ENCODE results near the gene MPDZ. TPM values are rescaled to one million over a fixed set of nuclear protein-coding genes. Genes with fewer than 3 reads are reported as not detected.

MPDZ gene
- total RNA-seq, 1 experiment from 2014 or later = 46.7 TPM

GRCh38 chr9:13264788-13265187 lies 14.7 kb downstream of the MPDZ start:
- no peaks in the 10 kb centered on the region for H3K27me3 Mint-ChIP-seq (ENCODE audit: low read depth)

More at GRCh38 chr9:13264788-13265187, 14.7 kb downstream of the MPDZ start:
- no peak overlapping the region for H4K91ac ChIP-seq (ENCODE audit: insufficient read length, low read depth, low read length)
- H2AK5ac ChIP-seq (ENCODE audit: insufficient read length, low read length) = no peak overlapping the region
- H3K23me2 ChIP-seq (ENCODE audit: insufficient read length, low read depth, low read length, poor library complexity, severe bottlenecking) = no peaks in the 10 kb centered on the region
- no peak overlapping the region for H2BK12ac ChIP-seq (ENCODE audit: insufficient read length, low read depth, low read length)
- H3K4me1 ChIP-seq (ENCODE audit: insufficient read depth, low read length) = peaks cover 3% of the 10 kb centered on the region; the same call in 1 of the 2 replicates
- H3K14ac ChIP-seq (ENCODE audit: insufficient read depth, low read length) = no peak overlapping the region
- no peak overlapping the region for H3K27ac ChIP-seq (ENCODE audit: insufficient read length, low read depth, low read length)
- H3K56ac ChIP-seq (ENCODE audit: insufficient read length, low read depth, low read length) = no peak overlapping the region
- H2BK5ac ChIP-seq (ENCODE audit: insufficient read length, low read length) = no peak overlapping the region
- no peak overlapping the region for H2BK20ac ChIP-seq (ENCODE audit: low read depth, low read length, poor library complexity, severe bottlenecking)
- peaks cover 3% of the 10 kb centered on the region for H3K79me1 ChIP-seq (ENCODE audit: insufficient read depth, low read depth, low read length, poor library complexity, severe bottlenecking)
- no peak overlapping the region for H2BK15ac ChIP-seq (ENCODE audit: low read depth, low read length)
- H3T11ph ChIP-seq (ENCODE audit: low read length) = no peak overlapping the region
- H3K23ac ChIP-seq (ENCODE audit: insufficient read length, low read depth, low read length) = no peak overlapping the region
- H4K5ac ChIP-seq (ENCODE audit: insufficient read length, low read depth, low read length) = no peak overlapping the region
- H3K27ac Mint-ChIP-seq = peak overlapping the region in 1 of 3 experiments; percentile 53; a peak in 2 of 7 replicates
- no peak overlapping the region for H3K4me2 ChIP-seq (ENCODE audit: insufficient read depth, insufficient read length, low read length)
- 0 out of 2 replicates have a peak, but pooled peaks cover 3% of the 10 kb centered on the region for H3K79me2 ChIP-seq (ENCODE audit: insufficient read depth, low read length)
- no peak overlapping the region for H2AFZ ChIP-seq (ENCODE audit: low read length)
- no peak for TF ChIP-seq CTCF (conservative IDR thresholded peaks at IDR 0.05)
- DNase-seq = no peak
- H3K4me1 Mint-ChIP-seq = peaks cover 24 to 44% of the 10 kb centered on the region in 2 experiments
- no peak overlapping the region for H2BK120ac ChIP-seq (ENCODE audit: low read depth, low read length, poor library complexity, severe bottlenecking)
- H3K9ac ChIP-seq (ENCODE audit: extremely low read depth, insufficient read length, low read length) = no peak overlapping the region
- H3K27me3 ChIP-seq (ENCODE audit: insufficient read depth, low read length) = no peaks in the 10 kb centered on the region
- H4K8ac ChIP-seq (replicated peaks; ENCODE audit: insufficient read length, low read depth, low read length) = no peak overlapping the region
- no peak overlapping the region for H3K18ac ChIP-seq (ENCODE audit: insufficient read length, low read depth, low read length)
- no peaks in the 10 kb centered on the region for H3K9me3 Mint-ChIP-seq
- no peaks in the 10 kb centered on the region for H3K9me3 ChIP-seq (ENCODE audit: control insufficient read depth, low read depth, low read length)
- peaks cover 0 to 7% (median 0%) of the 10 kb centered on the region in 3 experiments; a peak in 2 of 7 replicates for H3K36me3 Mint-ChIP-seq (ENCODE audit: insufficient read depth in 1 of 3, low read depth in 3 of 3)
- no peak overlapping the region for H3K4ac ChIP-seq (ENCODE audit: low read depth, low read length)
- no peak overlapping the region for H3K4me3 Mint-ChIP-seq
- H4K20me1 ChIP-seq (ENCODE audit: control insufficient read depth, insufficient read depth, insufficient read length) = no peaks in the 10 kb centered on the region
